COLO668 (cell line): ENCODE data around the gene CHCHD6.

ENCODE experiments used
- DNase-seq: peaks from one replicate; lab custom pipeline; 2025; ENCODE audit not compliant: unreplicated experiment; lab: John Stamatoyannopoulos, UW

Gene CHCHD6

DNA sequence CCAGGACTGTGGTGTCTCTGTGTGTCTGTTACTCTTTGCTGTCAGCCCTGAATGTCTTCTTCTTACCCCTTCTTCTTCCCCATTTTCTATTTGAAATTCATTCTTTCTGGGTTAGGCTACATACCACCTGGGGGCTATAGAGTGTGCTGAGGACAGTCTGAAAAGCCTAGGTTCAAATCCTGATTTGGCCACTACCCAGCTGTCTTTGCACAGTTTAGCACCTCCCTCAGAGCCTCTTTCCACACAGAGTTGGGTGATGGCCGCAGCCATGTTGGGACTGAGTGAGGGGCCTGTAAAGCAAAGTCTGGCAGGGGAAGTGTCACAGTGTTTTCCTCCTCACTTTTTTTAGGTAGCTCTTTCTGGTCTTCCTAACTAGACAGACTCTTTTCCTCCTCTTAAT lies 113.7 kb downstream of the CHCHD6 start:
- no peak for DNase-seq

DNA sequence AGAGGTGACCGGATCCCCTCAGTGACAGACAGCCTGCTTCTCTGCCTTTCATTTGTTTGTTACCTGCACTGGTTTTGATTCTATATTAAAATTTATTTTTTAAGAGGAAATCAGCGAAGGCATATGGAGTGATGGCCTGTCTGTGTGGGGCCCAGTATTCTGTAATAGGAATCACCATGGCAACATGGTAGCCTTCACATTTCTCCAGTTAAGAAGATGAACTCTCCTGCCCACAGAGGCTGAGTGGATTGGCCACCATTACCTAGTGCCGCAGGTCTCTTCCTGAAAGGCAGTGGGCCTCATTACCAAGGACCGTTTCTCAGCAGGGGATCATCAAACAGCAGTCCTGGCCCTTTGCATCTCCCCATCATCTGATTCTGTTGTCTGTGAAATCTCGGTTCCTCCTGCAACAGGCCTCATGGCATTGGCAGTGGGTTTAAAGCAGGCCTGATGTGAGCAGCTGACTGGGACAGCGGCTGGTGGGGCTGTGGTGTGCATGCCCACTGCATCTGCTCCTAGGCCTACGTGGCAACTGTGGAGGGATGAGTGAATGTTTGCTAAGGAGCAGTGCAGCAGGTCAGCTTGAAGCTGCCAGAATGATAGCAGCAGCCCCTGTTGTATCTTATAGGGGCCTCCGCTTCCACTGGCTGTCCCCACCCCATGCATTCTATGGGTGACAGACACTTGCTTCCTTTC lies 114.5 kb downstream of the CHCHD6 start:
- no peak for DNase-seq

DNA sequence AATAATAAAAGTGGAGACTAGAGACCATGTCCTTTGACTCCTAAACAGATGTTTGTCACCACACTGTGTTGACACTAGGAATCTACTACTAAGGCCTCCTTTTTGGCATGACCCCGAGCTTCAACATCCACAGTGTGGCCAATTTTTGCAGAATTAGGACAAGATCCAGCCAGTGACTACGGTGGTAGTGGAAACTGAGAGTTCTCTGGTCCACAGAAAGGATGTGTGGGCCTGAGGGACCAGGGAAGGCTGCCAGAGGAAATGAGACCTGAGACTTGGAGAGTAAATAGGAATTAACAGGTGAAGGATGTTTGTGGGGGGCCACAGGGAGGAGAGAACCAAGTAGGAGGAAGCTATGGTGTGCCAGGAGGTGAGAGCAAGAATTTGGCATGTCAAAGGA lies 122.7 kb downstream of the CHCHD6 start:
- no peak for DNase-seq

DNA sequence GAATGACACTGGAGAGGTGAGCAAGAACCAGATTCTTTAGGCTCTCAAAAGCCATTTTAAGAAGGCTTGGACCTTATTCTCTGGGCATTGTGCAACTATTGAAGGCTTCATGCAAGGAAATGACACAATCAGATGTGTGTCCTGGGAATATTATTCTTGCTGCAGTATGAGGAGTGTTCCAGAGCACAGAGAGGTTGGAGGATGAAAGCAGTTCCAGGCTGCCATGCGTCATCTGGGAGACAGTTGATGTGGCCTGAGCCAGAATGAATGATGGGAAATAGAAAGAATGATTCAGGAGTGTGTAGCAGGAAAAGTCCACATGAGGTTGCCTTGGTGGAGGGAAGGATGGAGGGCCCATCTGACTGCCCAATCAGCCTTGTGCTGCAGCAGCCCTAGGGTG lies 123.1 kb downstream of the CHCHD6 start:
- DNase-seq: no peak

DNA sequence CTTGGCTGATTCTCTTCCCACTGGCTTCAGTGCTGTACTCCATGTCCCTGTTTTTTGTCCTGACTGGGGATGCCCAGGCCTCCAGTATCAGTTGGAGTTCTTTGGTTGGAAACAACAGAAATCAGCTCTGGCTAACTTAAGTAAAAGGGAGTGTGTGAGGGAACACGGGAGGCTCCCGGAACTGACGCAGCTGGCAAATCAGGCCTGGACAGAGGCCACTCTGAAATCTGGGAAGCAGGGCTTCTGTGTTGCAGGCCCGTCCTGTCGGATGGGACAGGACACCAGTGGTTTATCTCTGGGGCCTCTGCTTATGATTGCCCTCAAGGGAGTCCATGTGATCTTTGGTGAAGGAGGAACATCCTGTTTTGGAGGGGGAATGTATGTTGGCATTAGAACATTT lies 124.3 kb downstream of the CHCHD6 start:
- no peak for DNase-seq

DNA sequence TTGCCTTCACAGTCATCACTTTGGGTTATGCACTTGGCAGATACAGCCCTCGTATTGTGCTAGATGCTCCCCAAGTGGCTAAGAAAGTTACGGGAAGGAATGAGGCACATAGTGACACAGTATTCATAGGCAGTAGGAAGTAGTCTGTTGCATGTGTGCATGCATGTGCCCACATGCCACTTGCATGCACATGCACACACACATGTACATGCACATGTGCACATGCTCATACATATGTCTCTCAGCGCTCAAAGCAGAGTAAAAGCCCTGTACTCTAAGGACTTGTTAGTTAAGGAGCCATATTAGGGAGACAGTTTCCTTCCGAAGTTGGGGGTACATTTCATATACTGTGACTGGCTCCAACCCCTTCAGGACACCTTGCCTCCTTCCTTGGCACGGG lies 128.9 kb downstream of the CHCHD6 start:
- DNase-seq: no peak

DNA sequence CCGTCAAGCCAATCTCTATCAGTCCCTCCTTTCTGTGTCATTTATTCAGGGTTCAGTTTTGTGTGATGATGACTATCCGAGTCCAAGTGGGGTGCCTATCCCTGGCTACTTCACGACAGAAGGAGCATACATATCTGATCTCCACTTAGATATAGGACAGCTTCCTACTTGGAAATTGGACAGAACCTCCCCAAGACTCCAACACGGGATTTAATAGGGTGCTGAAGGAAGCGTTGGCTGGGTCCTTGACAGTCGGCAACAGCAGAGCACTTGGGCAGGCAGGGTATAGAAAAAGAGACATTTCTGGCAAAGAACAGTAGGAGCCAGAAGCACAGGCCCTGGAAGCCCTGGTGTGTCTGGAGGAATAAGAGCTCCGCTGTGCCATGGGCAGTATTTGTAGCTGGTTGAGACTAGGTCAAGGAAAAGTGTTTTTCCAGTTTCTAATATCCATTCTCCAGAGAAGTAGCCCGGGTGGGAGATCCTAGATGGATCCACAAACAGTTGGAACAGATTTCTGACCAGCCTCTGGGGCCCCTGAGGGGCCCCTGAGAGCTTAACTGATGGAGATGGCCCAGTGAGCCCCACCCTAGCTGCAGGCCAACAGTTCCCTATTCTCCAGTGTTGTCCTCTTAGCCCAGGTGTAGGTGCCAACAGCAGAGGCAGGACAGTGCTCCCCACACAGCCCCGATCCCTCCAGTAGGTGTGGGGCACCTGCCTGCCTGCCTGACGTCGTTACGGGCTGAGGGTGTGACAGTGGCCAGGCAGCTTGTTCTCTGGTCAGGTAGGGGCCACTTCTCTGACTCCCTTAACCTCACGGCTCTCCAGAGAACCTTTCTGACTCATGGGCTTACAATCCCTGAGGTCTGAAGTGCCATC lies 130.8 kb downstream of the CHCHD6 start:
- no peak for DNase-seq

DNA sequence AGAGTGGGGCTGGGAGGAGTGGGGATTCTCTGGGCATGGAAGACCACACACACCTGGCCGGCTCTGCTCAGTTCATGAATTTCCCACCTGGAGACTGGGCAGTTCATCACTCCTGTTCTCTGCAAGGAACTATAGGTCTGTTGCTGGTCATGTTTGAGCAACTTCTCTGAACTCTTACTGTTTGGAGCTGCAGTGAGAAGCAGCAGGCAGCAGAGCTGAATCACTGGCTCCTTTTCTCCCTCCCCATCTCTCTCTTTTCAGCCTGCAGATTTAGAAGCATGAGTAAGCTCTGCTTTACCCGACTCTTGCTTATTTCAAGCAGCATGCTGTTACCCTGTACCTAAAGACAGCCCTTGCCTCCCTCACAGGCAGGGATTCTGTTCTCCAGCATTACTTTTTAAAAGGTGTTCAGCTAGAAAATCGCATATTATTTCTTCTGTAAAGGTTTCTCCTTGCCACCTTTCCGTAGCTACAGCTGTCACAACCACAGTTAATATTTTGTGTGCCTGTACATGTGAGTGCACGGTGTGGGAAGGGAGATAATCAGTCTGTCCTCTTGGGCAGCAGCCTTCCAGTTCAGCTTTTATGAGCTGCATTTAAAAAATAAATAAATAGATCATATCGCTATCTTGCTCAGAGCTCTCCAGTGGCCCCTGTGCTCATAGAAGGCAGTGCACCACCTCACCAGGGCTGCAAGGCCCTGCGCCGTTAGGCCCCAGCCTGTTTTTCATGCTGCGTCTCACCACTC lies 131.6 kb downstream of the CHCHD6 start:
- no peak for DNase-seq

DNA sequence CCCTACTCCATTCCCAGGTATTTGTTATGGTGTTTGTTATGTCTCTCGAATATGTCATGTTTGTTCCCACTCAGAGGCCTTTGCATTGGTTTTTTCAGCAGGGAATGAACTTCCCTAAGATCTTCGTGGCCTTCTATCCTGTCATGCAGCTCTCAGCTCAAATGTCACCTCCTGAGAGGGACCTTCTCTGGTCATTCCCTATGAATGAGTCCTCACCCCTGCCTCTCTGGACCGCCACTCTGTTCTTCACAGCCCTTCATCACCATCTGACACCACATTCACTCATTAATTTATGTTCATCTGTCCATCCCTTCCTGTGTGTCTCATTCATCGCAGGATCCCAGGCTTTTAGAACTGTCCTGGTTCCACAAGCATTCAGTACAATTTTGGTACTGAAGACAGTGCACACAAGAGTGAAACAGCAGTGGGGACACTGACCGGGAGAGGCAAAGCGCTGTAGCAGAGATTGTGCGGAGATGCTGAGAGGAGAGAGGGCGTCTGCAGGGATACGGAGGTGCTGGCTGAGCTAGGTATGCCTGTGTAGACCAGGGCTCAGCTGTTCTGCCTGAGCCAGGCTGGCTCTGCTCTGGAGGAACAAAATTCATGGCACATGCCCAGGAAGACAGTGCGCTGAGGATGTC lies 132.3 kb downstream of the CHCHD6 start:
- no peak for DNase-seq

DNA sequence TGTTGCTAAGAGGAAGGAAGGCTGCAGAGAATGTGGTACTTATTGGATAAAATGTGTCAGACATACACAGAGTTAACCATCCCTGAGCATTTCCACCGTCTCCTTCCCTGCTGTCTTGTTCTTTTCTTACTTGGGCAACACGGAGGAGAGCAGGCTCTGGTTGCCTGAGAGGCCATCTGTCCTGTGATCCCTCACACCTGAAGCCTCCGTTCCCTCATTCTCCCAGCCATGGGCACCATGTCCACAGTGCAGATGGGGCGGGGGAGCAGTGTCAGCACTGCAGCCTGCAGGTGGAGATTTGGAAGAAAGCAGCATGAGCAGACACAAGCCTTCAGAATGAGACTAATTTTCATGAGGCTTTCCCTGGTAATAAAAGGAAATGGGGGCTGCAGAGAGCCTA lies 133.7 kb downstream of the CHCHD6 start:
- no peak for DNase-seq

DNA sequence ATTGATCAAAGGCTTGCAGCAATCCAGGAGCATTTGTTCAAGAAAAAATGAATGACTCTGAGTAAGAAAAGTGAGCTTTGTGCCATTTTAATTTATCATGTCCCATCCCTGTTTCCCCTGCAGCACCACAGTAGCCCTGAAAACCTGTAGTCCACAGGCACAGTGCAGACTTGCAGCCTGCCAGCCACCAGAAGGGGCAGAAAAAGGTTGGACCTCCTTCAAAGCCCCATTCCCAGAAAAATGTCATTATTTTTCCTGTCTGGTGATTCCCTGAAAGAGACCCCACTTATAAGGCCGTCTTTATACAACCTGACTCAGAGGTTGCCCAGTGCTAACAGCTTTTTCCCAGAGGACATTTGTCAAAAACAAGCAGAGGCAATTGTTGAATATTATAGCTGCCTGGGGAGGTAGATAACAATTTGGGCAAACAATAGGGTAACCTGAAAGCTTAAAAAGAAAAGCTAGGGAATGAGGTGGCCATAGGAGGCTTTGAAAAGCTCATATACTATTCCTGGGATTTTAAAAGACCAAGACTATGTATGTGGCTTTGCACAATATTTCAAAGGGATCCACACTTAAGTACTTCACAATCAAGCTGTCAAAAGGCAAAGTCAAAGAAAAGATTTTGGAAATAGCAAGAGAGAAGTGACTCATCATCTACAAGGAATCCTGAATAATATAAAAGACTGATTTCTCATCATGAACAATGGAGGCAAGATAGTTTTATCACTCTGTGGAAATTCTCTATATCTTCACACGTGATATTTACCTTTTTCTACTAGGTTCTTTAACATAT lies 142.1 kb downstream of the CHCHD6 start:
- DNase-seq: no peak

DNA sequence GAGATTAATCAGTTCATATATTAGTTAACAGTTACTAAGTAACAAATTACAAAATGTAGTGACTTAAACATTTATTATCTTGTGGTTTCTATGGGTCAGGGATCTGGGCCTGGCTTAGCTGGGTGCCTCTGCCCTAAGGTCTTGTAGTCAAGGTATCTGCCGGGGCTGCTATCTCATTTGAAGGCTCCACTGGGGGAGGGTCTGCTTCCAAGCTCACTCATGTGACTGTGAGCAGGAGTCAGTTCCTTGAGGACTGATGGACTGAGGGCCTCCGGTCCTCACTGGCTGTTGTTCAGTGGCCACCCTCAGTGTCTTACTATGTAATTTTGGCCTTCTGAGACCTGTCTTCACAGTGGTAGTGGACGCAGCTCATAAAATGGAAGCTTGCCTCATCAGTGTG lies 143.0 kb downstream of the CHCHD6 start:
- DNase-seq: no peak

DNA sequence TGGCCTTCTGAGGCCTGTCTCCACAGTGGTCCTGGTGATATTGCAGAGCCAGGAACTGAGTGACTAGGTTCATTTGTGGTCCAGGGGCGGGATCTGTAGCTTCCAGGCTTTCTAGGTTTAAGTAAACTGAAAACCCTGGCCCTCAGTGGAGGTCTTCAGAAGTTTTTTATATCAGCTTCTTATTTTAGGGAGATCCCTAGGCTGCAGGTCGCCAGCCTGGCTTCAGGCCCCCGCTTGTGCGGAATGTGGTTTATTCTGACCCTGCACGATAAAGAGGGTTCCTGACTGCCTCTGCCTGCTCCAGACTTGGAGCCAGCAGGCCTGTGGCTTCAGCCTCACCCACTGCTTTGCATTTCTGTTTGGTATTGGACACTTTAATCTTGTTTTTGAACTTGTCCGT lies 145.0 kb downstream of the CHCHD6 start:
- DNase-seq: no peak

DNA sequence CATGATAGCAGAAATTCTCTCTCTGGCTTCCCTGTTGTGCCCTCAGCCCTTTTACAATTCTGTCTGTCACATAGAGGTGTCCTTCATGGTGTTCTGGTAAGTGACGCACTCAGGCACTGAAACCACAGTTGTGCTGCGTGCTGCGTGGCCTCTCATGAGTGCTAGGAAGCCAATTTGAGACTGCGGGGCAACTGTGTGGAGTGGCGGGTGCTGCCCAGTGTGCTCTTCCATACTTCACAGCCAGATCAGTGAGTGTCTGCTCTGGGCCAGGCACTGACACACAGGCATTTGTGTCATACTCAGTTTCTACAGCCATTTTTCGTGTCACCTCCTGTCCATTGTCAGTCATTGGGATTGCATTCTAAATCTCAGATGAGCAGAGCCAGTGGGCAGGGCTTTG lies 145.7 kb downstream of the CHCHD6 start:
- no peak for DNase-seq

DNA sequence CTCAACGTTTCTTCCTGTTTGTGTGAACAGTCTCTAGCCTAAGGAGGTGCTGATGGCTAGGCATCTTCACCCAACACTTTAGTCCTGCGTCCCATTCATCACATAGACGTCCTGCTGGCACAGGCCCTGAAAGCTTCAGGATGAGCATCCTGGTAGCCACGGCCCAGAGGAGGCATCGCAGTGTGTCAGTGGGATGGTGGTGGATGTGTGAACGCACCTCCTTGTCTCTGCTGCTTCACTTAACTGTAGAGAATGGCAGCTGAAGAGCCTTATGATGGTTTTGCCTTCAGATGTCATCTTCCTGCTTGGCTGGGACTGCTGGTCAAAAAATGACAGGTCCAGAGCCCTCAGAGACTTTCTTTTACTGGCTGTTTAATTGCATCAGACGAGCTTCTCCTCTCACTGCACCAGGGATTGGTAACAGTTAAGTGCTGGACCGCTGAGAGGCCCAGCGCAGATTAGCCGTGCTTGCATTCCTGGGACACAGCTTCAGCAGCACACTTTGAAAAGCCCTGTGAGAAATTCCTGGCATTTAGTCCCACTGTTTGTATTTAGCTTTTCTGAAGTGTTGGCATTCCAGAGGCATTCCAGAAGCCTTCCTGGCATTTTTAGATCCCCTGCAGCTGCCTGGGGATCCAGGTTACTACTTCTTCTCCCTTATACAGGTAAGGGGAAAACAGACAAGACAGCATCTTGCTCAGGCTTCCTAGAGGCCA lies 146.5 kb downstream of the CHCHD6 start:
- no peak for DNase-seq

DNA sequence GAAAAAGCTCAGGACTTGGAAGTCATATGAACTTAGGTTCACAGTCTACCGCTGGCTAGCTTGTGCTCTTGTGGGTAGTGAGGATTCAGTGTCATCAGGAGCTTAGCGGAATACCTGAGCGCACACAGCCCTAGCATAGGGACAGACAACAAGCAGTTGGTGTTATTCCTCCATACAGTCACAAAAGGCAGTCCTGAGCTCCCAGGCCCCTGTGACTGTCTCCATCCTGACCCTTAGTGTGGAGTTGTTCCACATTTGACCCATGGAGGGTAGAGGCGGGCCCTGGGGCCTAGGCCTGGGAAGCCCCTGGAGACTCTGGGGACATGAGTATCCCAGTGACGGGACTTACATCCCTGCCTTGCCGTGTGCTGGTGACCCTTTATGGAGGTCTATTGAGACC lies 147.3 kb downstream of the CHCHD6 start:
- no peak for DNase-seq

DNA sequence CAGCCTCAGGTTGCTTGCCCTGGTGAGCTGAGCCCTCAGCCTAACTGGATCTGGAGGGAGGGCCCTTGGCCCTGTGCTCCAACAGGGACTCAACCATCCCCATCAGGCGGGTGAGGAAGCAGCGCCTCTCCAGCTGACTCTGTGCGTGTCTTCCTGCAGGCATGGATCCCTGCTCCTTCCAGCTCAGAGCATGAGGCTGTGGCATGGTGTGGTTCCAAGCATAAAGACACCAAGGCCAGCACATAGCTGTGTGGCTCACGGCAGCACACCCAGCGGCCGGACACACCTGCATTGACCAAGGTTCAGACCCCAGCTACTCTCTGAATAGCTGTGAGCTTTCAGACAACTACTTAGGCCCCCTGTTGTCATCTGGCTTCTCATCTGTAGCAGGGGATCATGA lies 147.9 kb downstream of the CHCHD6 start:
- DNase-seq: no peak

DNA sequence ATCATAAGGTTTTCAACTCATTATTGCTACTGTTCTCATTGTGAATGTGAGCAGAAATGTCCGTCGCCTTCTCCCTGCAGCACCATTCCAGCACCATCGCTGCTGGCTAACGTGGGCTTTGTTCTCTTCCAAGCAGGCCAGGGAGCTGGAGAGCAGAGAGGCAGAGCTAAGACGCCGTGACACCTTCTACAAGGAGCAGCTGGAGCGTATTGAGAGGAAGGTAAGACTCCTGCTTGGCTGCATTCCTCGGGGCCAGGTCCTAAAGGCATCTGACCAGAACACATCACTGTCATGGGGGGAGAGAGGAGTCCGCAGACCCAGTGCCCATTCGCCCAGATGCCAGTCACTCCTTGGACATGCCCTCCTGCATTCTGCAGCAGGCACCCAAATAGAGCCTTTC lies 148.5 kb downstream of the CHCHD6 start:
- no peak for DNase-seq

DNA sequence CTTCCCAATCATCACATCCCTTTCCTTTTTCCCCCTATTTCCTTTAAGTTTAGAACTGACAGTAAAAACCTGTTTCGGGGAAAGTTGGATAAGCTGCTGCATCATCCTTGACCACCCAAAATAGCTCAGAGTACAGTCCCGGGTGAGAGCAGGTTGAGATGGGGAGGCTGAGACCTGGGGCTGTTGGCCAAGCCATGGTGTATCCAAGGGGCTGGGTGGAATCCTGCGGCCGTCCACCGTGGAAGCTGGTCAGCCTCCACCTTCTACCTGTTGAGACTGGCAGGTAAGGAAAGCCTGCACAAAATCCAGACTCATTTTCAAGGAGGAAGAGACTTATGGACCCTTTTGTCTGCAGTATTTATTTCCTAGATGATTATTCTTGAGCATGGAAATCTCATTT lies 150.6 kb downstream of the CHCHD6 start:
- no peak for DNase-seq

DNA sequence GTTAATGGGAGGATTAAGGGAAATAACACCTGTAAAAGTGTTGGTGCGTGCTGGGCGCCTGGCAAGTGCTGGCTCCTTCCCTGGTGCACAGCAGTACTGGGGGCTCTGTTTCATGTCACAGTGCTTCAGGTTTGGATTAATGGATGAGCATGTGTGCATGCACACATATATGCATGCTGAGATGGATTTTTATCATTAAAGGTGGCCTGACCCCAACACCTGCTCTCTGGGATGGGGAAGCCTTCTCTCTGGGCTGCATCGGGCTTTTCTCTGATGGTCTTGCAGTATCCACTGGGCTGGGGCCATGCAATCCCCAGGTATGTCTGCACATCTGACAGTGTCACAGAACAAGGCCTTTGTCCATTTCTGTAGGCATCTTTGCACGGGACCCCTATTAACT lies 151.3 kb downstream of the CHCHD6 start:
- no peak for DNase-seq
